Activated CD4-positive, alpha-beta T cell treated with anti-CD3 and anti-CD28 coated beads, Interleukin-2, amount 50 U/mL, for 24 hours (primary cell): ENCODE results near the gene CCNC.

Experiments
- DNase-seq, 2 donors: peaks; one replicate each; pipeline ENCODE4 v3.0.0-alpha.2; 2020; ENCODE audit warnings: low read depth in 1 of 2, low spot score in 1 of 2

The CCNC gene

DNA sequence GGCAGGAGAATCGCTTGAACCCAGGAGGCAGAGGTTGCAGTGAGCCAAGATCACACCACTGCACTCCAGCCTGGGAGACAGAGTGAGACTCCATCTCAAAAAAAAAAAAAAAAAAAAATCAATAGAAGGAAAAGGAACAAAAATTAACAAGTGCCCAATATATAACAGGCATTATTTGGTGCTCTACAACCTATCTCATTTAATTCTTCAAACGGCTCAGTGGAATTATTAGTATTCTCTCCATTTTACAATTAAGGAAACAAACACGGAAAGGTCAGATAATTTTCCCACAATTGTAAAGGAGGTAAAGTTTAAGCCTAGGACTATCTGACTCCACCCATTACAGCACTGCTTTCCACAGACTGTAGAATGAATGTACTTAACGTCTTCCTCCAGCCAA lies 19.8 kb downstream of the CCNC start:
- DNase-seq, result no peak

DNA sequence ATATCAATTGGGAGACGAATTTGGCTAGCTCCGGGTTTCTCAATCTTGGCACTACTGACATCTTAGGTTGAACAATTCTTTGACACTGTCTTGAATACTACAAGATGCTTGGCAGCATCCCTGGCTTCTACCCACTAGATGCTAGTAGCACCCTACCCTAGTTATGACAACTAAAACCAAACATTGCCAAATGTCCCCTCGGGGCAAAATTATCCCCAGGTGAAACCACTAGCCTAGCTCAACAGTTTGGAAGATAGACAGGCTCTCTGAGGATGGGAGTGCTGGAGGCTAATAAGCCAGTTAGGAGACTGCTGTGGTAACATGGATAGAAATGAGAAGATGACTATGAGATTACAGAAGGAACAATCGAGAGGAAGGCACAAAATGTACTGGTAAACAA lies 20.9 kb downstream of the CCNC start:
- no peak for DNase-seq

DNA sequence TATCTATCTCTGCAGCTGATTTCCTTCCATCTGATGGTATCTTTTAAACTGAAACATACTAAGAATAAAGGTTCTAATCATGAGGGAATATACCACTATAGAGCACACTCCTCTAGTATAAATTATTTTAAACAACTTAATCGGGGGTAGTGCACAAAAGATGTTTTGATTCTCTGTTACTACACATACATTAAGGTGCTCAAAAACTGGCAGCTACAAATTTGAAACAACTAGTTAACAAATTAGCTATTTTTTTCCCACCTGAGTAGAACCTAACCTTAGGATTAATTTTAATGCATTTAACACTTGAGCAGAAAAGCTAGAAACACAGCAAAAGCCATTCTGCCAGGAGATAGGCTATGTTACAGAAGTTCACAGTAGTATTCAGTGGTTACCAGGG lies 23.0 kb downstream of the CCNC start:
- DNase-seq, result no peak

DNA sequence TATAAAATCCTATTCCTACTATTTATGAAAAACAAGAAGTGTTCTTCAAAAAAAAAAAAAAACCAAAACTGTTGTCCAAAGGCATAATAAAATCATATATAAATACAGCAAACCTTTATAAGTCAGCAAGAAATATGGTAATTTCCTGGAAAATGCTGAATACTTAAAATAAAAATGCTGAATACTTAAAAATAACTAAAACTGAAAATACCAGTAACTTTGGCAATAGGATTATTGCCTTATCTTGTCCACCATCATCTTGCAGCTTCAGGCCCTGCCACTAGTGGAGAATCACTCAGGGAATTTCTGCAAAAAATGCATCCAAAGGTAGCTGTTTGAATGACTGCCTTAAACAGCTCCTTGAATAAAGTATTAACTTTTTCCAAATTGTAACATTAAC lies 24.5 kb downstream of the CCNC start:
- DNase-seq, result no peak

DNA sequence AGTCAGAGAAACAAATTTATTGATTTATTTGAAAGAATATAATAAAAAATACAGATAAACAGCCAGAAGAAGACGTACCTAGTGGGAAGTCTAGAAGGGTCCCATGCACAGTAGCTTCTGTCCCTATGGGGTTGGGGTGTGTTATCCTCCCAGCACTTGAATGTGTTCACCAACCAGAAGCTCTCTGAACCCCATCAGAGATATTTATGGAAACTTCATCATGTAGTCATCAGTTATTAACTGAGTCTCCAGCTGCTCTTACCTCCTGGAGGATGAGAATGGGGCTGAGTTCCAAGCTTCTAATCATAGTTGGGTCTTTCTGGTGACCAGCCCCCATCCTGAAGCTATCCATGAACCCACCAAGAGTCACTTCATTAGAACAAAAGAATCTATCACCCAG lies 37.8 kb downstream of the CCNC start:
- no peak for DNase-seq

DNA sequence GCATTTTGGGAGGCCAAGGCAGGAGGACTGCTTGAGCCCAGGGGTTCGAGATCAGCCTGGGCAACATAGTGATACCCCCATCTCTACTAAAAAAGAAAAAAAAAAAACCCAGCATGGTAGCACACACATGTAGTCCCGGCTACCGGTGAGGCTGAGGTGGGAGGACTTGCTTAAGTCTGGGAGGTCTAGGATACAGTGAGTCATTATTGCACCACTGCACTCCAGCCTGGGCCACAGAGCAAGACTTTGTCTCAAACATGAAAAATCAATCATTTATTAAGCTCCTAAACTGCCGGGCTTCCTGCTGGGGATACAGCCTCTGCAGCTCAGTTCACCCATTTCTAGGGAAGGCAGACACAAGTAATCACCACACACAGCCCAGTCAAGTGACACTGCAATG lies 45.9 kb downstream of the CCNC start:
- DNase-seq, result no peak

DNA sequence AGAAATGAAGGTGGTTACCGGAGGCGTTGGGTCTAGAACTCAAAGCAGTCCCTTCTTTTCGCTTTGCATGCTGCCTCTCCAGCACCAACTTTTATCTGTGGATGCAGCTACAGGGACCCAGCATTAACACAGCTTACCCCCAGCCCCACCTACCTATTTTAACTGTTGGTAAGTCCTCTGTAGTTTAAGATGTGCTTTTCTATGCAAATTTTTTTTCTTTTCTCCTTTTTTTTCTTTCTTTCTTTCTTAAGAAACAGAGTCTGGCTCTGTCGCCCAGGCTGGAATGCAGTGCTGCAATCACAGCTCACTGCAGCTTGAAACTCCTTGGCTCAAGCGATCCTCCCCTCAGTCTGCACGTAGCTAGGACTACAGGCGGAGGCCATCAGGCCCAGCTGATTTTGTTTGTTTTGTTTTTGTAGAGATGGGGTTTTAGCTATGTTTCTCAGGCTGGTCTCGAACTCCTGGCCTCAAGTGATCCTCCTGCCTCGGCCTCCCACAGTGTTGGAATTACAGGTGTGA lies 46.8 kb downstream of the CCNC start:
- no peak for DNase-seq

DNA sequence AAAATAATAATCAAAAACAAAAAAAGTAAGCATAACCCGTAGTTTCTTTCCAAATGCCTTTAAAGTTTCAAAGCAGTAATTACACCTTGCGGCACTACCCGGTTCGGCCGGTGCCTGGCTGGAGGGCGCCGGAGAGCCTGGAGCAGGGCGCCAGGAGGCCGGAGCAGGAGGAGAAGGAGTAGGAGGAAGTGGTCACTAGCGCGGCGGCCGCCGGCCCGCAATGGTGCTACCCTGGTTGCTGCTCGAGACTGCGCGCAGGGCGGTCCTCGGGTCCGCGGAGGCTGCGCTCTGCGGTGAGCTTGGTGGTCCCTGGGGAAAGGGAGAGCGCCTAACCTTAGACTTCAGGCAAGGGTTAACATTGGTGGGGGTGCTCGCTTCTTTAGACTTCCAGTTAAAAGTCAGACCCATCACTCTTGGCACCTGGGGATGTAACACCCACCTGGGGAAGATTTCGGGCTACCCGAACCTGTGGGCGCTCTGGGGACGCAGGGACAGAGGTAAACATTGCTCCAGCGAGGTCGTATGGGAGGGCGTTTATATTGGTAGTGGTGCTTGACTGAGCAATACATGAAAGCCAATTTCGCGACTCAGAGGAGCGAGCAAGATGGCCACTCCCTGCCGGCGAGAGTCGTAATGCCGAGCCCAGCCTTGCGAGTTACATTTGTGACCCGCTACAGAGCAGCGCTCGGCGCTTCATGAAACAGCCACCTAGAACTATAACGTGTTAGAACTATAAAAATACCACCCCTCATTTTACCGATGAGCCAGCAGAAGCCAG lies 47.4 kb downstream of the CCNC start:
- peak; percentile 35 to 37 for DNase-seq

DNA sequence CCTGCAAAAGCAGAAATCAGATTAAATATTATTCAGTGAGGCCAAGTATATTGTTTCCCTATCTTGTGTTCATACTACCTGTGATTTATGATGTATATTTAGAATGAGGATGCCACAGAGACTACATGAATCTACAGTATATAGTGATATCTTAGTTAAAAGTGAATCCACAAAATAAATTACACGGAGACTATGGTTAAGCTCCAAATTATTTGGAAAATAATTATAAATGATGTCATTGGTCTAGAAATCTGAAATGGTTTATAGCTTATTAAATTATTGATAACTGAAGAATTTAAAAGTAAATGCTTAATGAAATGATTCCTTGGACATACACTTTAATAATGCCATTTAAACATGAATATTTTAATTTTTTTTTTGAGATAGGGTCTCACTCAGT lies 49.0 kb downstream of the CCNC start:
- DNase-seq, result no peak

DNA sequence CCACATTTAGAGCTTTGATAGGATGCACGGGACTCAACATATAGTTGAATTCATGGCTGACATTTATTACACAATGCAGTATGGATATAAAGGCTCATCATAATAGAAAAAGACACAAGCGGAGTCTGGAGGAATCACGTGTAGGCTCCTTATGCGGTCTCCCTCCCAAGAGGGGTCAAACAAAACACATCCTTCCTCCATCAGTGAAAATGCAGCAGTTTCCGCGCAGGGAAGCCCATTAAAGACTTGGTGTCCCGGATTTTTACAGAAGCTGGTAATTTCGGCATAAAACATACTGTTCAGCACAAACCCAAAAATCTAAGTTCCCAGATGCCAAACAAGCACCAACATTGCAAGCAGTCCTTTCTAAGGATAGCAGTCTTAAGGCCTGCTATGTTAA lies 54.4 kb downstream of the CCNC start:
- no peak for DNase-seq

DNA sequence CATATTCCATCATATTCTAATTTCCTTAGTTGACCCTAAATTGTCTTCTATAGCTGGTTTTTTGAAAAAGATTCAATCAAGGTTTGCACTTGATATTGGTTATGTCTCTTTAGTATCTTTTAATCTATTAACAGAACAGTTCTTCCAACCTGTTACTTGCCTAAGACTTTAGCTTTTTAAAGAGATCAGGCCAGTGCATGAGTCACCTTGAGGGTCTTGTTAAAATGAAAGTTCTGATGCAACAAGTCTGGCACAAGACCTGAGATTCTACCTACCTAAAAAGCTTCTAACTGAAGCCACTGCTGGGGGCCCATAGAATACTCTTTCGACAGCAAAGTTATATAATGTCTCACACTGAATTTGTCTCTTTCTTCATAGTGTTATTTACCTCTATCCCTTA lies 56.4 kb downstream of the CCNC start:
- no peak for DNase-seq

DNA sequence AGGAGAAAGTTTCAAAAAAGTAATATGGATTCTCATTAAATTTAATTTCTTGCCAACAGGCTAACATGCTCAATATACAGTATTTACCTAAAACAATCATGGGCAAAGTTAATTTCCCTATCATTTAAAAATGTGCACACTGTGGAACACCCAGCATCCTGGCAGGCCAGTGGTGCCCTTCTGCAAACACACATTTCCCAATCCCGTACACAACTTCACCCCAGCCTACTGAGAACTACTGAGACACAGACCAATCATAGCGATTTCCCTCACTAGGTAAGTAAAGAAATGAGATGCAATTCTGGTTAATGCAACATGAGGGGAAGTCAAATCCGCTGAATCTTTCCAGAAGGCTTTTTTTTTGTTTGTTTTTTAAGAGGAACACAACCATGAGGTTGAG lies 60.8 kb downstream of the CCNC start:
- no peak for DNase-seq

DNA sequence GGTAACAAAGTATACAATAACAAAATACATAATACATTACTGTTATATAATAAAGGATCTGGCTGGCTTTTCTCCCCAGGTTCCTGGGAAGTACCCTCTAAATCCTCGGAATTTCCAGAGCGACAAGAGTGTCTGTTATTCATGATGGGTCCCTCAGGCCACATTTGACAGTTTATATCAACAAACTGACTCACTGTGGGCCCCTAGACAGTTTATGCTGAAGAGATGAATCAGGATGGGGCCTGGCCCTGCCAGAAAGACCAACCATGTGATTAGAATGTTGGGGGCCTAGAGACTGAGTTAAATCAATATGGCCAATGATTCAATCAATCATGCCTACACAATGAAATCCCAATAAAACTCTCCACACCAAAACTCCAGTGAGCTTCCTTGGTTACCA lies 66.7 kb downstream of the CCNC start:
- DNase-seq, result no peak

DNA sequence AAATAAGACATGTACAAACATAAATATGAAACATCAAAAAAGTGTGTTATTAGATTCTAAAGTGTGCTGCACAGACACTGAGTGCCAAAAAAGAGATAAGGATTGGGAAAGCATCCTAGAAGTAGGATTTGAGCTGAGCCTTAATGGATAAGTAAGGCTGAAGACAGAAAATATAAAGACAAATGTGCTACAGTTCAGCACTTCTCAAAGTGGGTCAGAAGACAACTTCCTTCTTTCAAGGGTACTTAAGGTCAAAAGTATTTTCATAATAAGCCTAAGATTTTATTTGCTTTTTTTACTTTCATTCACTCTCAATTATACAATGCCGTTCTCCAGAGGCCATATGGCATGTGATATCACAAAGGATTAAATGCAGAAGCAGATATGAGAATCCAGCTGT lies 70.0 kb downstream of the CCNC start:
- no peak for DNase-seq

DNA sequence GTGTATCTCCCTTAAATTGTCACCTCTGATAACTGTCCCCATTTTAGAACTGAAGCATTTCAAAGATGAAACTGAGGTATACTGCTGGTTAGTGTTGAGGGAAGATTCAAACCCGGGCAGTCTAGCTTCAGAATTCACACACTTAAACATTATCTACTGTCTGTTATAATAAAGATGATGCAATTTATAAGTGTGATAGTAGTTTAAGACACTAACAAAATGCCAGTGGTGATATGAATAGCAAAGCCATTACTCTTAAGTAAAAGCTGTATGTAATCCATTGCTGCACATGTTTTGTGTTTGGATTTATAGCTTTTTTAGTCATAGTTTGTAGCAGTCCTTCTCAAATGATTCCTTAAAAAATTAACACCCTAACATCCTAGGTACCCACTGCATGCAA lies 73.0 kb downstream of the CCNC start:
- DNase-seq, result no peak
